Activated CD4-positive, alpha-beta T cell treated with anti-CD3 and anti-CD28 coated beads for 4 hours (primary cell): Measurements from ENCODE around the gene WBP2NL.
A peak's percentile ranks its signal among the peaks of the same experiment; 100 is the strongest.
"Not testable (repeated sequence)": the region's sequence is repeated elsewhere in the genome, so short reads cannot be mapped to it uniquely, and the experiment has no call there.

Experiments used
- DNase-seq, 2 donors: peaks; one replicate each; pipeline ENCODE4 v3.0.0-alpha.2; 2020

Gene WBP2NL

GRCh38 chr22:41998361-41999261 is at the start of gene WBP2NL:
Gene WBP2NL (plus strand): TSS chr22:41998788. CDS start chr22:41998819, 31 bp downstream.
- peak; percentile 89 for DNase-seq

GRCh38 chr22:41948928-41949296 is 49.7 kb upstream of the WBP2NL start:
- not testable (repeated sequence) for DNase-seq

- no peak for DNase-seq
These were observed 49.2 kb upstream of the WBP2NL start for GRCh38 chr22:41949297-41949965.

- DNase-seq = no peak
These were observed 46.6 kb upstream of the WBP2NL start, which contains the start of gene SMIM45 for GRCh38 chr22:41951898-41952474. Gene SMIM45 (plus strand): TSS chr22:41952150.

GRCh38 chr22:41952713-41953112 is 45.9 kb upstream of the WBP2NL start:
- DNase-seq = no peak

GRCh38 chr22:41957941-41958556 is 40.5 kb upstream of the WBP2NL start:
- DNase-seq = no peak

- DNase-seq = no peak
These were observed 35.0 kb upstream of the WBP2NL start for GRCh38 chr22:41963453-41964111.

GRCh38 chr22:41964112-41964491 is 34.5 kb upstream of the WBP2NL start:
- no peak for DNase-seq

GRCh38 chr22:41966225-41966606 is 32.4 kb upstream of the WBP2NL start:
- DNase-seq = no peak

- peak; percentile 31 to 43 for DNase-seq
These were observed 31.9 kb upstream of the WBP2NL start for GRCh38 chr22:41966607-41967240.

- no peak for DNase-seq
These were observed 30.0 kb upstream of the WBP2NL start for GRCh38 chr22:41968601-41969000.

GRCh38 chr22:41969110-41969646 is 29.4 kb upstream of the WBP2NL start, which contains the start of gene SEPTIN3:
Gene SEPTIN3 (plus strand): TSS chr22:41969443. CDS start chr22:41971493, 2,050 bp downstream.
- DNase-seq = no peak

GRCh38 chr22:41970601-41971000 is 28.0 kb upstream of the WBP2NL start:
- no peak for DNase-seq

GRCh38 chr22:41971431-41971830 is 27.2 kb upstream of the WBP2NL start:
- no peak for DNase-seq

- DNase-seq = no peak
These were observed 23.8 kb upstream of the WBP2NL start for GRCh38 chr22:41974691-41975290.

GRCh38 chr22:41975299-41976069 is 23.1 kb upstream of the WBP2NL start:
- DNase-seq = no peak

- DNase-seq = peak; percentile 34 to 39
These were observed 22.3 kb upstream of the WBP2NL start for GRCh38 chr22:41976070-41976901.

GRCh38 chr22:41976961-41977566 is 21.5 kb upstream of the WBP2NL start:
- peak; percentile 12 to 17 for DNase-seq

- no peak for DNase-seq
These were observed 19.9 kb upstream of the WBP2NL start for GRCh38 chr22:41978732-41979131.
